Astrocyte (in vitro differentiated cells and primary cell): Measurements from ENCODE around the gene CLEC1A. TPM values are rescaled to one million over a fixed set of nuclear protein-coding genes. Genes with fewer than 3 reads are reported as not detected.
A peak's percentile ranks its signal among the peaks of the same experiment; 100 is the strongest.

Experiments used
- DNase-seq: peaks from one replicate; pipeline ENCODE4 v3.0.0-alpha.2; 2010; ENCODE audit warnings: low read depth
- FAIRE-seq: peaks from 2 replicates; lab custom pipeline; 2011; peaks lifted over from hg19 to GRCh38; lab: Jason Lieb, UNC
- H2AFZ ChIP-seq: 2 replicates; pipeline ENCODE4 v1.6.0; 2012; ENCODE audit warnings: low read depth, low read length, inconsistent platforms
- H3K27ac ChIP-seq: 2 replicates; pipeline ENCODE4 v1.5.1; 2011; ENCODE audit warnings: low read depth, low read length, inconsistent platforms
- H3K27me3 ChIP-seq: 2 replicates; pipeline ENCODE4 v1.6.0; 2011; ENCODE audit warnings: low read length, inconsistent platforms; ENCODE audit not compliant: insufficient read depth
- H3K36me3 ChIP-seq: 2 replicates; pipeline ENCODE4 v1.5.1; 2011; ENCODE audit warnings: low read length, inconsistent platforms; ENCODE audit not compliant: insufficient read depth
- H3K4me1 ChIP-seq: 2 replicates; pipeline ENCODE4 v1.5.1; 2011; ENCODE audit warnings: low read length, inconsistent platforms; ENCODE audit not compliant: insufficient read depth
- H3K4me2 ChIP-seq: 2 replicates; pipeline ENCODE4 v1.6.0; 2012; ENCODE audit warnings: low read length, inconsistent platforms
- H3K4me3 ChIP-seq: 2 replicates; pipeline ENCODE4 v1.5.1; 2011; ENCODE audit warnings: low read depth, mild to moderate bottlenecking, low read length, inconsistent platforms; ENCODE audit not compliant: insufficient read depth
- H3K79me2 ChIP-seq: 2 replicates; pipeline ENCODE4 v1.6.0; 2012; ENCODE audit warnings: mild to moderate bottlenecking, low read length, inconsistent platforms; ENCODE audit not compliant: insufficient read depth
- H3K9ac ChIP-seq: 2 replicates; pipeline ENCODE4 v1.6.0; 2012; ENCODE audit warnings: mild to moderate bottlenecking, low read length, inconsistent platforms
- H3K9me3 ChIP-seq: 2 replicates; pipeline ENCODE4 v1.5.1; 2012; ENCODE audit warnings: low read depth, mild to moderate bottlenecking, low read length, inconsistent platforms; ENCODE audit not compliant: insufficient read depth
- H4K20me1 ChIP-seq: 2 replicates; pipeline ENCODE4 v1.6.0; 2012; ENCODE audit warnings: low read length, inconsistent platforms; ENCODE audit not compliant: insufficient read depth
- H3K27ac Mint-ChIP-seq: one replicate; pipeline ENCODE4 v1.8.0; 2021; ENCODE audit warnings: mild to moderate bottlenecking, mixed read lengths; ENCODE audit not compliant: unreplicated experiment
- H3K27me3 Mint-ChIP-seq: one replicate; pipeline ENCODE4 v1.8.0; 2021; ENCODE audit warnings: low read depth, mixed read lengths; ENCODE audit not compliant: unreplicated experiment
- H3K36me3 Mint-ChIP-seq: one replicate; pipeline ENCODE4 v1.8.0; 2021; ENCODE audit warnings: low read depth, mixed read lengths; ENCODE audit not compliant: unreplicated experiment
- H3K4me1 Mint-ChIP-seq: one replicate; pipeline ENCODE4 v1.8.0; 2021; ENCODE audit warnings: low read depth, mixed read lengths; ENCODE audit not compliant: unreplicated experiment
- H3K4me3 Mint-ChIP-seq: one replicate; pipeline ENCODE4 v1.8.0; 2021; ENCODE audit warnings: mild to moderate bottlenecking, moderate library complexity, mixed read lengths; ENCODE audit not compliant: unreplicated experiment
- H3K9me3 Mint-ChIP-seq: one replicate; pipeline ENCODE4 v1.8.0; 2021; ENCODE audit warnings: mild to moderate bottlenecking, mixed read lengths; ENCODE audit not compliant: unreplicated experiment
- CTCF ChIP-seq: IDR thresholded peaks from 2 replicates; pipeline ENCODE4 v1.5.1; 2011; ENCODE audit warnings: low read depth, mild to moderate bottlenecking, inconsistent platforms, low read length, moderate library complexity; ENCODE audit not compliant: insufficient read depth
- EZH2 ChIP-seq: IDR thresholded peaks from 2 replicates; pipeline ENCODE4 v1.6.1; 2012; ENCODE audit warnings: mild to moderate bottlenecking, low read length, inconsistent platforms; ENCODE audit not compliant: insufficient read depth
- total RNA-seq: library from RNA; stranded (reverse); gene quantifications from 2 replicates; pipeline ENCODE4 v1.2.1, GENCODE V29; 2021

Gene CLEC1A
- total RNA-seq, 1 donor from 2014 or later, result not detected

GRCh38 chr12:10067942-10068341, 30.8 kb downstream of the CLEC1A start:
- H3K27me3 Mint-ChIP-seq, result no peaks in the 10 kb centered on the region
- H3K36me3 Mint-ChIP-seq, result no peaks in the 10 kb centered on the region
- no peak overlapping the region for H3K9ac ChIP-seq
- no peak for TF ChIP-seq EZH2
- no peak for TF ChIP-seq CTCF
- no peak overlapping the region for H3K27ac Mint-ChIP-seq
- H2AFZ ChIP-seq, result no peak overlapping the region
- H3K4me3 ChIP-seq, result no peak overlapping the region
- H3K9me3 Mint-ChIP-seq, result no peaks in the 10 kb centered on the region
- no peaks in the 10 kb centered on the region for H3K79me2 ChIP-seq
- H4K20me1 ChIP-seq, result no peaks in the 10 kb centered on the region
- H3K9me3 ChIP-seq, result no peaks in the 10 kb centered on the region
- H3K36me3 ChIP-seq, result no peaks in the 10 kb centered on the region
- H3K27ac ChIP-seq, result no peak overlapping the region
- H3K4me1 ChIP-seq, result no peaks in the 10 kb centered on the region
- no peak overlapping the region for H3K4me2 ChIP-seq
- H3K27me3 ChIP-seq, result no peaks in the 10 kb centered on the region
- no peak for FAIRE-seq
- no peak for DNase-seq
- no peak overlapping the region for H3K4me3 Mint-ChIP-seq
- no peaks in the 10 kb centered on the region for H3K4me1 Mint-ChIP-seq

GRCh38 chr12:10067264-10067663, 31.5 kb downstream of the CLEC1A start:
- TF ChIP-seq EZH2 (no peak), CTCF (no peak)
- peak; percentile 20 for FAIRE-seq
- no peak overlapping the region for H3K4me3 Mint-ChIP-seq

GRCh38 chr12:10065241-10065640, 33.5 kb downstream of the CLEC1A start:
- FAIRE-seq (no peak), DNase-seq (no peak)
- Mint-ChIP-seq H3K36me3 (no peaks in the 10 kb centered on the region), H3K27ac (no peak overlapping the region), H3K4me3 (no peak overlapping the region), H3K4me1 (no peaks in the 10 kb centered on the region), H3K9me3 (no peaks in the 10 kb centered on the region), H3K27me3 (no peaks in the 10 kb centered on the region)
- Histone ChIP-seq H3K9me3 (no peaks in the 10 kb centered on the region), H4K20me1 (no peaks in the 10 kb centered on the region), H3K4me1 (no peaks in the 10 kb centered on the region), H2AFZ (no peak overlapping the region), H3K27ac (no peak overlapping the region), H3K36me3 (no peaks in the 10 kb centered on the region), H3K79me2 (no peaks in the 10 kb centered on the region), H3K4me2 (no peak overlapping the region), H3K27me3 (no peaks in the 10 kb centered on the region), H3K4me3 (no peak overlapping the region), H3K9ac (no peak overlapping the region)
- TF ChIP-seq CTCF (no peak), EZH2 (no peak)

More at GRCh38 chr12:10067264-10067663, 31.5 kb downstream of the CLEC1A start:
- Histone ChIP-seq H2AFZ (no peak overlapping the region), H3K9me3 (no peaks in the 10 kb centered on the region), H3K79me2 (no peaks in the 10 kb centered on the region), H4K20me1 (no peaks in the 10 kb centered on the region), H3K4me3 (no peak overlapping the region), H3K4me2 (no peak overlapping the region), H3K27me3 (no peaks in the 10 kb centered on the region), H3K4me1 (no peaks in the 10 kb centered on the region), H3K27ac (no peak overlapping the region), H3K36me3 (no peaks in the 10 kb centered on the region), H3K9ac (no peak overlapping the region)
- H3K9me3 Mint-ChIP-seq, result no peaks in the 10 kb centered on the region
- DNase-seq, result no peak
- no peaks in the 10 kb centered on the region for H3K4me1 Mint-ChIP-seq
- no peaks in the 10 kb centered on the region for H3K27me3 Mint-ChIP-seq
- H3K36me3 Mint-ChIP-seq, result no peaks in the 10 kb centered on the region
- H3K27ac Mint-ChIP-seq, result no peak overlapping the region
